Coronary artery (tissue), 2 donors: Measurements from ENCODE around the gene TRPV4.

ENCODE experiments used
- DNase-seq: peaks from one replicate; pipeline ENCODE4 v3.0.0-alpha.2; 2017; ENCODE audit warnings: low spot score
- H3K27ac ChIP-seq, 2 donors: fragments of 200-600 bp; sonication (generic); one replicate each; pipeline ENCODE4 v1.5.1; 2016 to 2019
- H3K4me3 ChIP-seq: fragments of 200-600 bp; sonication (generic); 2 replicates; pipeline ENCODE4 v1.5.1; 2016; ENCODE audit warnings: mild to moderate bottlenecking, moderate library complexity
- CTCF ChIP-seq: fragments of 200-600 bp; sonication (generic); IDR thresholded peaks from one replicate; pipeline ENCODE4 v1.5.1; 2019; ENCODE audit warnings: antibody characterized with exemption

The TRPV4 gene

GRCh38 chr12:109770861-109771670, 62.1 kb downstream of the TRPV4 start:
- no peak overlapping the region for H3K4me3 ChIP-seq
- TF ChIP-seq CTCF = no peak
- no peak overlapping the region for H3K27ac ChIP-seq
- peak; percentile 63 for DNase-seq

GRCh38 chr12:109770104-109770860, 62.9 kb downstream of the TRPV4 start:
- no peak for TF ChIP-seq CTCF
- no peak overlapping the region for H3K4me3 ChIP-seq
- H3K27ac ChIP-seq = no peak overlapping the region
- peak; percentile 31 for DNase-seq

- TF ChIP-seq CTCF = no peak
- H3K4me3 ChIP-seq = no peak overlapping the region
- H3K27ac ChIP-seq = no peak overlapping the region
- DNase-seq = peak; percentile 64
Observed at GRCh38 chr12:109768901-109769670, 64.1 kb downstream of the TRPV4 start.

GRCh38 chr12:109767991-109768900, 65.0 kb downstream of the TRPV4 start:
- H3K4me3 ChIP-seq = no peak overlapping the region
- DNase-seq = peak; percentile 68
- no peak for TF ChIP-seq CTCF
- H3K27ac ChIP-seq = no peak overlapping the region

GRCh38 chr12:109767456-109767855, 65.7 kb downstream of the TRPV4 start:
- H3K4me3 ChIP-seq = no peak overlapping the region
- no peak overlapping the region for H3K27ac ChIP-seq
- peak; percentile 21 for DNase-seq
- TF ChIP-seq CTCF = no peak

GRCh38 chr12:109766251-109766778, 66.9 kb downstream of the TRPV4 start:
- Histone ChIP-seq H3K4me3 (no peak overlapping the region), H3K27ac (no peak overlapping the region)
- DNase-seq = peak; percentile 40
- no peak for TF ChIP-seq CTCF
